H9 (cell line): ENCODE measurements around the gene PROX2. TPM values are rescaled to one million over a fixed set of nuclear protein-coding genes. Genes with fewer than 3 reads are reported as not detected.

Source experiments
- DNase-seq: peaks from one replicate; pipeline ENCODE4 v3.0.0-alpha.2; 2017
- H2AFZ ChIP-seq: one replicate; pipeline ENCODE4 v1.6.1; 2013; ENCODE audit warnings: mild to moderate bottlenecking, low read length, control low read depth, moderate library complexity
- H2AK5ac ChIP-seq: 2 replicates; pipeline ENCODE4 v1.6.1; 2013; ENCODE audit warnings: low read length, control low read depth, mixed read lengths; ENCODE audit not compliant: insufficient read length
- H2BK120ac ChIP-seq: one replicate; pipeline ENCODE4 v1.6.1; 2013; ENCODE audit warnings: low read depth, mild to moderate bottlenecking, low read length, control low read depth, inconsistent platforms; ENCODE audit not compliant: poor library complexity, severe bottlenecking
- H2BK12ac ChIP-seq: 2 replicates; pipeline ENCODE4 v1.6.1; 2013; ENCODE audit warnings: low read length, control low read depth, mixed read lengths, low read depth; ENCODE audit not compliant: insufficient read length
- H2BK15ac ChIP-seq: 2 replicates; pipeline ENCODE4 v1.6.1; 2013; ENCODE audit warnings: low read depth, low read length, control low read depth
- H2BK20ac ChIP-seq: one replicate; pipeline ENCODE4 v1.6.1; 2013; ENCODE audit warnings: low read depth, mild to moderate bottlenecking, low read length, control low read depth, inconsistent platforms; ENCODE audit not compliant: poor library complexity, severe bottlenecking
- H2BK5ac ChIP-seq: 2 replicates; pipeline ENCODE4 v1.6.1; 2013; ENCODE audit warnings: low read length, control low read depth, mixed read lengths; ENCODE audit not compliant: insufficient read length
- H3K14ac ChIP-seq: 2 replicates; pipeline ENCODE4 v1.6.1; 2013; ENCODE audit warnings: low read length, control low read depth; ENCODE audit not compliant: insufficient read depth
- H3K18ac ChIP-seq: 2 replicates; pipeline ENCODE4 v1.6.1; 2013; ENCODE audit warnings: low read depth, mild to moderate bottlenecking, mixed read lengths, low read length, control low read depth; ENCODE audit not compliant: insufficient read length
- H3K23ac ChIP-seq: 2 replicates; pipeline ENCODE4 v1.6.1; 2013; ENCODE audit warnings: low read length, control low read depth, mixed read lengths, low read depth; ENCODE audit not compliant: insufficient read length
- H3K23me2 ChIP-seq: 2 replicates; pipeline ENCODE4 v1.6.1; 2013; ENCODE audit warnings: low read depth, mild to moderate bottlenecking, mixed read lengths, low read length, control low read depth; ENCODE audit not compliant: insufficient read length, poor library complexity, severe bottlenecking
- H3K27ac ChIP-seq: 2 replicates; pipeline ENCODE4 v1.5.1; 2013; ENCODE audit warnings: low read length, control low read depth, mixed read lengths, low read depth; ENCODE audit not compliant: insufficient read length
- H3K27me3 ChIP-seq: 2 replicates; pipeline ENCODE4 v1.6.1; 2013; ENCODE audit warnings: low read length, control low read depth, inconsistent platforms; ENCODE audit not compliant: insufficient read depth
- H3K4ac ChIP-seq: 2 replicates; pipeline ENCODE4 v1.6.1; 2013; ENCODE audit warnings: low read depth, mild to moderate bottlenecking, control low read depth, inconsistent platforms, low read length, moderate library complexity
- H3K4me1 ChIP-seq: 2 replicates; pipeline ENCODE4 v1.6.1; 2013; ENCODE audit warnings: low read length, control low read depth, inconsistent platforms; ENCODE audit not compliant: insufficient read depth
- H3K4me2 ChIP-seq: 2 replicates; pipeline ENCODE4 v1.6.1; 2013; ENCODE audit warnings: low read length, control low read depth, mixed read lengths; ENCODE audit not compliant: insufficient read length, insufficient read depth
- H3K56ac ChIP-seq: 2 replicates; pipeline ENCODE4 v1.6.1; 2013; ENCODE audit warnings: low read depth, mild to moderate bottlenecking, mixed read lengths, low read length, control low read depth; ENCODE audit not compliant: insufficient read length
- H3K79me1 ChIP-seq: 2 replicates; pipeline ENCODE4 v1.6.1; 2013; ENCODE audit warnings: low read depth, mild to moderate bottlenecking, moderate library complexity, low read length, control low read depth, inconsistent platforms; ENCODE audit not compliant: insufficient read depth, poor library complexity, severe bottlenecking
- H3K79me2 ChIP-seq: 2 replicates; pipeline ENCODE4 v1.6.1; 2013; ENCODE audit warnings: low read length, control low read depth, inconsistent platforms; ENCODE audit not compliant: insufficient read depth
- H3K9ac ChIP-seq: 2 replicates; pipeline ENCODE4 v1.6.1; 2013; ENCODE audit warnings: low read length, control low read depth, mixed read lengths; ENCODE audit not compliant: insufficient read length; ENCODE audit errors: extremely low read depth
- H3K9me3 ChIP-seq: one replicate; pipeline ENCODE4 v1.6.1; 2013; ENCODE audit warnings: low read depth, low read length, inconsistent platforms; ENCODE audit not compliant: control insufficient read depth
- H3T11ph ChIP-seq: one replicate; pipeline ENCODE4 v1.6.1; 2013; ENCODE audit warnings: mild to moderate bottlenecking, low read length, control low read depth, inconsistent platforms
- H4K20me1 ChIP-seq: one replicate; pipeline ENCODE4 v1.6.1; 2013; ENCODE audit not compliant: control insufficient read depth, insufficient read length, insufficient read depth
- H4K5ac ChIP-seq: 2 replicates; pipeline ENCODE4 v1.6.1; 2013; ENCODE audit warnings: low read depth, mild to moderate bottlenecking, mixed read lengths, low read length, control low read depth; ENCODE audit not compliant: insufficient read length
- H4K8ac ChIP-seq: replicated peaks from 2 replicates; pipeline ENCODE4 v1.6.1; 2013; ENCODE audit warnings: low read length, control low read depth, mixed read lengths, low read depth; ENCODE audit not compliant: insufficient read length
- H4K91ac ChIP-seq: 2 replicates; pipeline ENCODE4 v1.6.1; 2013; ENCODE audit warnings: low read depth, mild to moderate bottlenecking, moderate library complexity, mixed read lengths, low read length, control low read depth; ENCODE audit not compliant: insufficient read length
- H3K27ac Mint-ChIP-seq, 3 experiments: 2 replicates in 2 of 3; 3 replicates in 1 of 3; pipeline ENCODE4 v1.8.0; 2020 to 2021; ENCODE audit warnings: mixed read lengths in 3 of 3, mild to moderate bottlenecking in 1 of 3, moderate library complexity in 1 of 3
- H3K27me3 Mint-ChIP-seq: 2 replicates; pipeline ENCODE4 v1.8.0; 2021; ENCODE audit warnings: low read depth, mild to moderate bottlenecking, moderate library complexity, mixed read lengths
- H3K36me3 Mint-ChIP-seq, 3 experiments: 2 replicates in 2 of 3; 3 replicates in 1 of 3; pipeline ENCODE4 v1.8.0; 2020 to 2021; ENCODE audit warnings: low read depth in 3 of 3, mixed read lengths in 3 of 3; ENCODE audit not compliant: insufficient read depth in 1 of 3
- H3K4me1 Mint-ChIP-seq, 2 experiments: 2 replicates each; pipeline ENCODE4 v1.8.0; 2020; ENCODE audit warnings: mixed read lengths in 2 of 2
- H3K4me3 Mint-ChIP-seq, 2 experiments: 2 replicates in 1 of 2; 3 replicates in 1 of 2; pipeline ENCODE4 v1.8.0; 2020 to 2021; ENCODE audit warnings: mild to moderate bottlenecking in 2 of 2, mixed read lengths in 2 of 2, moderate library complexity in 1 of 2
- H3K9me3 Mint-ChIP-seq, 2 experiments: 2 replicates in 1 of 2; 3 replicates in 1 of 2; pipeline ENCODE4 v1.8.0; 2020; ENCODE audit warnings: mild to moderate bottlenecking in 2 of 2, mixed read lengths in 2 of 2, moderate library complexity in 1 of 2
- CTCF ChIP-seq: fragments of 200-600 bp; sonication (generic); conservative IDR thresholded peaks from 3 replicates; pipeline ENCODE4 v1.8.0; 2021; ENCODE audit warnings: antibody characterized with exemption, mild to moderate bottlenecking
- WGBS: extraction: QIAGEN DNeasy Blood & Tissue Kit; methylation state at CpG from one replicate; pipeline ENCODE4 v1.1.7; 2013; ENCODE audit warnings: missing lambda C conversion rate, low lambda C conversion rate, mixed read lengths; ENCODE audit not compliant: insufficient read length; ENCODE audit errors: extremely low coverage; 5-methylcytosine and 5-hydroxymethylcytosine counted together
- total RNA-seq: library from RNA; stranded (reverse); gene quantifications from 2 replicates; pipeline ENCODE4 v1.2.1, GENCODE V29; 2021

Gene PROX2
- total RNA-seq, 1 experiment from 2014 or later, result not detected

DNA sequence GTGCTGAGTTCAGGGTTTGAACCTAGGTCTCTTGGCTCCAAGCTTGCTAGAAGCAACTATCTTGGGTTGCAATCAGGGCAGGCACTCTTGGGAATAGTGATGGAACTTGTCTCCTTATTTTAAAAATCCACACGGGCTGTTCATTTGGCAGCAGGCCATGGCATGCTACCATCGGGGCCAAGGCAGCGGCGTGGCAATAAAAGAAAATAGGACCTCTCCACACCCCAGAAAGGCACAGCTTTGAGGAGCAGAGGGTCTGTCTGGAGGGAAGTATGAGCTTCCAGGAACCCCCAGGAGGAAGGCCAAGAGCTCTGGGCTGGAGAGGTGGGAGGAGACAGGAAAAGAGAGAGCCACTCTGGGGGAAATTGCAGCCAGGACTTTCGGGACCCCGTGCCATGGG lies 31.8 kb upstream of the PROX2 start:
- Histone ChIP-seq H2BK15ac (no peak overlapping the region), H3K79me1 (no peaks in the 10 kb centered on the region), H3K27ac (no peak overlapping the region), H2AK5ac (no peak overlapping the region), H3K23ac (no peak overlapping the region), H3K27me3 (no peaks in the 10 kb centered on the region), H3K23me2 (no peaks in the 10 kb centered on the region), H3T11ph (no peak overlapping the region), H2AFZ (no peak overlapping the region), H3K4me1 (no peaks in the 10 kb centered on the region), H3K14ac (no peak overlapping the region; the same call in 1 of the 2 replicates), H4K91ac (no peak overlapping the region), H4K5ac (no peak overlapping the region), H3K9me3 (no peaks in the 10 kb centered on the region), H2BK20ac (no peak overlapping the region), H2BK120ac (no peak overlapping the region), H2BK12ac (no peak overlapping the region), H3K4me2 (no peak overlapping the region), H2BK5ac (no peak overlapping the region), H4K20me1 (no peaks in the 10 kb centered on the region), H4K8ac (no peak overlapping the region), H3K18ac (no peak overlapping the region), H3K79me2 (no peaks in the 10 kb centered on the region), H3K9ac (no peak overlapping the region), H3K4ac (no peak overlapping the region), H3K56ac (no peak overlapping the region)
- no CpG with 5 or more reads among the region's 6 CpGs for WGBS
- Mint-ChIP-seq H3K27ac (peak overlapping the region in 2 of 3 experiments; percentile 58 to 88; a peak in 2 of 7 replicates), H3K27me3 (no peaks in the 10 kb centered on the region; the same call in 1 of the 2 replicates), H3K9me3 (no peaks in the 10 kb centered on the region), H3K4me1 (peaks cover 12 to 15% of the 10 kb centered on the region in 2 experiments), H3K4me3 (no peak overlapping the region), H3K36me3 (peaks cover 6 to 24% (median 6%) of the 10 kb centered on the region in 3 experiments)
- no peak for DNase-seq
- TF ChIP-seq CTCF, result no peak
